HG02642 (cell line): Measurements from ENCODE around the gene PRKCSH.
"Not testable (repeated sequence)": the region's sequence is repeated elsewhere in the genome, so short reads cannot be mapped to it uniquely, and the experiment has no call there.

Source experiments
- ATAC-seq: cut with Tn5 transposase; IDR thresholded peaks from one replicate; pipeline ENCODE4 v1.9.1; 2021; ENCODE audit warnings: mild to moderate bottlenecking; ENCODE audit not compliant: unreplicated experiment, poor library complexity

The PRKCSH gene

DNA sequence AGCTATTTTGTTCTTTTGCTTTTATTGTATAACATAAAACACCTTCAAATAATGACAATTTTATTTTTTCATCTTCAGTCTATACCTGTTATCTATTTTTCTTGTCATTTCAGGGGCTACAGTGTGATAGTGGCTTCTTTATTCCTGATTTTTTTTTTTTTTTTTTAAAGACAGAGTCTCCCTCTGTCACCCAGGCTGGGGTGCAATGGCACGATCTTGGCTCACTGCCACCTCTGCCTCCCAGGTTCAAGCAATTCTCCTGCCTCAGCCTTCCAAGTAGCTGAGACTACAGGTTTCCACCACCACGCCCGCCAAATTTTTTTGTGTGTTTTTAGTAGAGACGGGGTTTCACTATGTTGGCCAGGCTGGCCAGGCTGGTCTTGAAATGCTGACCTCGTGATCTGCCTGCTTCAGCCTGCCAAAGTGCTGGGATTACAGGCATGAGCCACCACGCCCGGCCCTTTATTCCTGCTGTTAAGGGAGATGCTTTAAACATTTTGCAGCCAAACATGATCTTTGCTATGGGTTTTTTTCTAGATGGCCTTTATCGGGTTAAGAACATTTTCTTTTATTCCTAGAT lies 32.9 kb downstream of the PRKCSH start:
- not testable (repeated sequence) for ATAC-seq

DNA sequence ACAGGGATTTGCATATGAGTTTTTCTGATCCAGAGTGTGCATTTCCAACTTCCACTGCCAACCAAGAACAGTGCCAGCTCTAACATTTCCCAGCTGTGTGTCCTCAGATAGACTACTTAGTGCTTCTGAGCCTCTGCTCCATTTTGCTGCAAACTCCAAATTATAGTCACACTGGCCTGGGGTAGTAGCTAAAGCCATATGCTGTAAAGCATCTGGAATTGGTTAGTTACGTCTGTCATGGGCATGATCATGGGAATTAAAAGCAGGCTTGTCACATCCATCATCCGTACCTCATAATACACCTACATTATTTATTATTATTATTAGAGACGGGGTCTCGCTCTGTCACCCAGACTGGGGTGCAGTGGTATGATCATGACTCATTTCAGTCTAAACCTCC lies 38.3 kb downstream of the PRKCSH start:
- no peak for ATAC-seq

DNA sequence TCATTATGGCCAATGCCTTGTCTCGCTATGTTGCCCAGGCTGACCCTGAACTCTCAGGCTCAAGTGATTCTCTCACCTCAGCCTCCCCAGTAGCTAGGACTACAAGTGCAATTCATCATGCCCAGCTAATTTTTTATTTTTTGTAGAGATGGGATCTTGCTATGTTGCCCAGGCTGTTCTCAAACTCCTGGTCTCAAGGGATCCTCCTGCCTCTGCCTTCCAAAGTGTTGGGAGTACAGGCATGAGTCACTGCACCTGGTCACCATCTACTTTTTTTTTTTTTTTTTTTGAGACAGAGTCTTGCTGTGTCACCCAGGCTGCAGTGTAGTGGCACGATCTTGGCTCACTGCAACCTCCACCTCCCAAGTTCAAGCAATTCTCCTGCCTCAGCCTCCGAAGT lies 39.9 kb downstream of the PRKCSH start:
- ATAC-seq: not testable (repeated sequence)

DNA sequence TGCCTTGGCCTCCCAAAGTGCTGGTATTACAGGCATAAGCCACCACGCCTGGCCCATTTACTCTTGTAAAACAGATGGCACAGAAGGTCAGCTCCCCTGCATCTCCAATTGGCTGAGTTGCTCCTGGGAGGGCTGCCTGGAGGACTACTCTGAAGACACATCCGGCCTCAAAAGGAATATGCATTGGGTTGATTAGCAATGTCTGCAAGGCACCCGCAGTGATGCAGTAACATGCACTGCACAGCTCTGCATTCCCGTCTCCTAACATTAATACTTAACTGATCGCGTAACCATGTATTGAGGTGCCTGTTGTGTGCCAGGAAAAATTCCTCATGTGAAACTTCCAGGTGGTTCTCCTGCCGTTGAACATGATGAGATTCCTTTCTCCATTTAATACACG lies 40.4 kb downstream of the PRKCSH start:
- ATAC-seq: no peak

DNA sequence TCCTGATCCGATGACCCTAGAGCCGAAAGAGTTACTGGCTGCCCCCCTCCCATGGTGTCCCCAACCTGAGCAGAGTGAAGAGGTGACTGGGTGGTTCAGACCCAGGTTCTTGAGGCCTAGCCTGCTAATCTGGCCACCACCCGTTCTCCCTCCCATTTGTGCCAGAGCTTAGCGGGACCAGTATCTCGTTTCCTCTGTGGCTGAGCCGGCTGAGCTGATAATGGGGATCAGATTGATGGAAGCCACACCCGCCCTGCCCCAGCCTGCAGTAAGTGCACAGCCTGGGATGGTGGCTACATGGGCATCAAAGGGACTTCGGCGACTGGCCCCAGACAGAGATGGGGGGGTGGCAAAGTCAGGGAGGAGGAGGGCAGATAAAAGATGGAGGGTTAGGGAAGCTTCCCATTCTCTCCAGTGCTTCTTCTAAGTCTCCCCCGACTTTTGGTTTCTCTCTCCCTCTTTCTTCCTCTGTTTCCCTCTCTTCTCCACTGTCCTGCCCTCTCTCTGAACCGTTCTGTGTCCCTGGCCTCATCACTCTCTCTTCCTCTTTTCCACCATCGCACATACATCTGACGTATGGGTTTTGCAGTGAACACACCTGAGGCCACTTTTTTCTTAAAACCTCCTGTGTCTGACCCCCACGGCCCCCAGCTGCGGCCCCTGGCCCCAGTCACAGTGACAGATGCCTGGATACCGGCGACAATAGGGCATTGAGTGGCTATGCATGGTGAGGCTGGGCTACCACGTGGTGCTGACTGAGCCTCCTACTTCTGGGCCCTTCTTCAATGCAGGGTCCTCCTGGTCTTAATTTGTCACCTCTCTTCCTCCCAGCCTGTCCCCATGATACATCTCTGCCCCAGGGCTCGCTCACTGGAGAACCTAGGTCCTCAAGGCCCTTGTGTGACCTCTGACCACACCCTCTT lies 43.0 kb downstream of the PRKCSH start:
- ATAC-seq: no peak

DNA sequence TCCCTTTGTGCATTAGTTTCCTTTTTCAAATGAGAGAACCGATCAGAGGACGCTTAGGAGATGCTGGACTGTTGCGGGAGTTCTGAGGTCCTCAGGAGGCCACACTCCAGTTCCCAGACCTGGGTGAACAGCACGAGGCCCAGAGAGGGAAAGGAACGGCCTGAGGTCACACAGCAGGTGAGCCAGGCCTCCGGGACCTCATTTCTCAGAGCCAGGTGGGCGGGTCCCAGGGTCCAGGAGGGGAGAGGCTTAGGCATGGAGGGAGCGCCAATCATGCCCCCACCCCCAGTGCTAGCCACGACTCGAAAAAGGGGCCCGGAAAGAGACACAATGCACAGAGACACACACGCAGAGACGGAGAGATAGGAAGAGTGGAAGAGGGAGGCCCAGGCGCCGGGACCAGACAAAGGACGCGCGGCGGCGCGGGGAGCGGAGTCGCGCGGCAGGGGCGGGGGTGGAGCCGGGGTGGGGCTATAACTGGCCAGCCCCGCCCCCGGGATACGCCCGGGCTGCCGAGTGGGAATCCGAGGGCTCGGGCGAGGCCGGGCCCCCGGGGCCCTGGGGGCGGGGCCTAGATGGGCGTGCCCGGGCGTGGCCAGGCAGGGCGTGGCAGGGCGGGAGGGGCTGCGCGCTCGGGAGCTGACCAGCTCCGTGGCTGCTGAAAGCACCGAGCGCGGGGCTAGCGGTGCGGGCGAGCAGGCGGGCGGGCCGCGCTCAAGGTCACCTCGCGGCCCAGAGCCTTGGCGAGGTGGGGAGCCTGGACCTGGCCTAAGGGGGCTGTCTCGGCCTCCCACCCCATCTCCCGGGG lies 43.9 kb downstream of the PRKCSH start:
- ATAC-seq: no peak

DNA sequence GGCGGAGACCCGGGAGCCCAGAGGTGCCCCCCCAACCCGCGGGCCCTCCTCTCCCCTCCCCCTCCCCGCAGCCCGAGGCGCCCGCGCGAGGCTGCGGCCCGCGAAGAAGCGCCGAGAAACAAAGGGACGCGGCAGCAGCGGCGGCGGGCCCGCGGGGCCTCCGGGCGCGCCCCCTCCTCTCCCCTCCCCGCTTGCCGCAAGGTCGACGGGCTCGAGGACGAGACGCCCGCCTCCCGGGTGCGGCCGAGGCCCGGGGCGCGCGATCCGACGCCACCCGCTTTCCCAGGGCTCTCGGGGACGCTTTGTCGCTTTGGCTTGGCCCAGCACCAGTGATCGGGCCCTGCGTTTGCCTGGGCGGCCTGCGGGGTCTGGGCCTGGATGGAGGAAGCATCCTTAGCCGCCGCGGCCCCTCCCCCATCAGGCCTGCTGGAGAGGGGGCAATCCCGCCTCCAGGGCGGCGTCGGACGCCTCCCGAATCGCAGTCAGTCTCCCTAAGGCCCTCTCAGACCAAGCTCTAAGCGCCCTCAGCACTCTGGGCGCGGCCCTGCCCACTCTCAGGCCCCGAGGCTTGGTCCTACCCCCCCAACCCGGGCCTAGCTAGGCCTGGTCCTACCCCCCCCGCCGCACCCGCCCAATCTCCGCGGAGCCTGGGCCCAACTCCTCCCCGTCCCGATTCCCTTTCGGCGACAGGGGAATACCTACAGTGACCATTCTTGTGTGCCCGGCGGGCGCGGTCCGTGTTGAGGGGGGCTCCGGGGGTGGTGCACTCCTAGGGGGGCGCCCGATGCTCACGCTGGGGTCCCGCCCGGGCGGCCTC lies 44.7 kb downstream of the PRKCSH start:
- no peak for ATAC-seq

DNA sequence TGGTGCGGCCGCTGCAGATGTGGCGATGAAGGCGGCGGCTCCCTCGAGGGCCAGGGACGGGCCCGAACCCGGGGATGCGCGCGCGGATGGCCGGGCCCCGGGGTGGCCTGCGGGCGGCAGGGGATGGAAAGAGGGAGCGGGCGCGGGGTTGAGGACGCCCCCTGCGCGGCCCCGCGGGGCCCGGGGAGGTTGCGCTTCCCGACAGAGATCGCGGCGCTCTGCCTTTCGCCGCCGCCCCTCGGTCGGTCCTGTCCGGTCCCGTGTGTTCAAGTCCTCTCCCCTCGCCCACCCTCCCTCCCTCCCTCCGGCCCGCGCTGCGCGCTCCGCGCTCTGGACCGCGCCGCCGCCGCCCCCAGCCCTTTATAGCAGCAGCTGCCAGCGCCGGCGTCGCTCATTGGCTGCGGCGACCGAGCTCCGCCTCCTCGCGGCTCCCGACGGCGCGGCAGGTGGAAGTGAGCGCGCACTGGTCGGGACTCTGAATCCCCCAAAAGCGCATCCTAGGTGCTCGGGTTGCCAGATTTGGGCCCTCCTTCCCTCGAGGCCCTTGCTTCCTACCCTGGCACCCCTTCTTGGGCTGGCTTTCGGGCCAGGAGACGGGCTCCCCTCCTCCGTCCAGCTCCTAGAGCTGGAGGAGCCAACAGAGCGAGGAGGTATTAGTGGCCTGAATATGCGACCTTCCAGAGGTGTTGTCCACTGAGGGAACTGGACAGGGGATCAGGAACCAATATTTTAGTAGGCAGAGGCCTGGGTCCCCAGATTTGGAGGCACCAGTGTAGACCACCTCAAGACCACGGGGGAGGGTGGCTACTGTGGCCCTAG lies 45.5 kb downstream of the PRKCSH start, which contains the start of gene ELAVL3:
TSS of gene ELAVL3 (minus strand) at position 332 of the 819 bp plus-strand sequence. CDS start 438 bp downstream, outside the sequence.
- no peak for ATAC-seq

DNA sequence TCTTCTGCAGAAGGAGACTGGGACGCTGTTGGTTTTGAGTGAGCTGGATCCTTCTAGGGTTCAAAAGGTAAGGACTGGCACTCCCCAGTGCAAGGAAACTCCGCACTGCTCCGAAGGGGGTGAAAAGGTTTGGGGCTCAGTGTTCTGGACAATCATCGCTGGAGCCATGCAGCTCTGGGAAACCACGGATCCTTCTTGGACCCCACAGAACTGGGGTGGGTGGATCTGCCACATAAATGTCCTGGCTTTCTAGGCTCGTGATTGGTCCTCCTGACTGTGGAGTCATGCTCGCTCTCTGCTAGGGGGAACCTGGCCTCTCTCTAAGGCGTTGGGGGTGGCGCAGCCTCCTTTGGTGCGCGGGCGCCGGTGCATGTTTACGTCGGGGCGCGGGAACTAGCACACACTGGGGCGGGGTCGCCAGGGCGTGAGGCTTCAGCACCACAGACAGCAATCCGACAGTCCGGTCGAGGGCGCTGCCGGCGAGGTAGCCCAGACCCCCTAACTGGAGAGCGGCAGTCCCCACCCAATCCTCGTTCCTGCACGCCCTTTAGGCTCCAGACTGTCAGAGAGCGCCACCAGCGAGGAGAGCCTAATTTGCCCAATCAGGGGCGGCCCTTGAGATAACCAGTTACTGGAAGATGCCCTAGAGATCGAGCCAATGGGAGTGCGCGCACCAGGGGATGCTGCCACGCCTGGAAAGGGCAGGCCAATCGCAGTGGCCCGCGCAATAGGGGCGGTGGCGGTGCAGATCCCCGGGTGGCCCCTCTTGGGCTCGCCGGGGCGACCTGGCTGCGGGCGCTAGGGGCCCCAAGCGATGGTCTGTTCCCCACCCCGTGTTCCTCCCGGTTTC lies 46.3 kb downstream of the PRKCSH start:
- ATAC-seq: peak; percentile 53

DNA sequence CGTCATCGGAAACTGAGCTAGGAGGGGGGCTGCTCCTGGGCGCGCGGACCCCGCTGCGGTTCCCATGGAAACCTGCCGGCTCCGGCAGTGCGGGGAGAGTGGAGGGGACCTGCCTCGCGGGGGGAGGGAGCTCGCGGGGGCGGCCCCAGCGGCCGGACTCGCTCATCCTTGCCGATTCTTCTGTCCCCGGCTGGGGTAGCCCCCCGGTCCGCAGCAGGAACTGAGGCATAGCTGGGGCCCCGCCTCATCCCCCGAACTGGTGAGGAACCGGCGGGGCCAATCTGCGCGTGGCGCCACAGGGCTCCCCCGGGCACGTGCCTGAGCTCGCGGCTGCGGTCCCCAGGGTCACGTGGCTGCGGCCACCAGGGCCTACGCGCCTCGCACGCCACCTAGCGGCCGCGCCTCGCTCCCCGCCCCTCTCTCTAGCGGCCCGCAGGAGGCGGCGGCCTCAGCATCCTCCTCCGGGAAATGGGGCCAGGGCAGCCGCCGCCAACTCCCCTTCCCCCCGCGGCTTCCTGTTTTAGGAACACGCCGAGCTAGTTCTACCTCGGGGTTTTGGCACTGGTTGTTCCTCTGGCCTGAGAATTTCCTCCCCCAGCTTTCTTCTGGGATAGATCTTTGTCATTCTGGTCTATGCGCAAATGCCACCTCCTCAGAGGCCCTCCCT lies 47.1 kb downstream of the PRKCSH start:
- peak; percentile 65 for ATAC-seq

DNA sequence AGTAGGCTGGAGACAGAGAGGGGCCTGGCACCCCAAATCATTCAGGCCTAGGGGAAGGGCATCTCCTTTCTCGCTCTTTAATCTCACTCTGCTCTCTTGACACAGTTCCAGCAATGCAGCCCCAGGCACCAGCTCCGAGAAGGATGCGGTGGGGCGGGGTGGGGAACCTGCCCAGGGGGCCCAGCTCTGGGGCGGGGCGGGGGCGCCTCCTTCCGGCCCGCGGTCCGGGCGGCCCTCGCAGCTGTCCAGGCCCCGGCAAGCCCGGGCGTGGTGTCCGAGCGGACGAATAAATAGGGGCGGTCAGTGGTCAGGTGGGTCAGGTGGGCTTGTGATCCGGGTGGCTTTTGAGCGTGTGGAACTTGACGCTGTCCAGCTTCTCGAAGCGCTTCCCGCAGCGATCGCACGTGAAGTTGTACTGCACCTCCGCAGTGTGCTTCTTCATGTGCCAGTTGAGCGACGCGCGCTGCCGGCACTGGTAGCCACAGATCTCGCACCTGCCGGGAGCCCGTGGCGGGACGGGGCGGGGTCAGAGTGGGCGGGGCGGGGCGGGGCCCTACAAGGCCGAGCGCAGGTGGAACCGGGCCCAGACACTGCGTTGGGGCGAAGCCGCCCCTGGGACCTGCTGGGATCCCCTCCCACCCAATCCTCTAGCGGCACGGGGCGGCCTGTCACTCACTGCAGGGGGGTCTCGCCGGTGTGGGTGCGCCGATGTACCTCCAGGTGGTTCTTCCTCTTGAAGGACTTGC lies 48.1 kb downstream of the PRKCSH start:
- ATAC-seq: no peak

DNA sequence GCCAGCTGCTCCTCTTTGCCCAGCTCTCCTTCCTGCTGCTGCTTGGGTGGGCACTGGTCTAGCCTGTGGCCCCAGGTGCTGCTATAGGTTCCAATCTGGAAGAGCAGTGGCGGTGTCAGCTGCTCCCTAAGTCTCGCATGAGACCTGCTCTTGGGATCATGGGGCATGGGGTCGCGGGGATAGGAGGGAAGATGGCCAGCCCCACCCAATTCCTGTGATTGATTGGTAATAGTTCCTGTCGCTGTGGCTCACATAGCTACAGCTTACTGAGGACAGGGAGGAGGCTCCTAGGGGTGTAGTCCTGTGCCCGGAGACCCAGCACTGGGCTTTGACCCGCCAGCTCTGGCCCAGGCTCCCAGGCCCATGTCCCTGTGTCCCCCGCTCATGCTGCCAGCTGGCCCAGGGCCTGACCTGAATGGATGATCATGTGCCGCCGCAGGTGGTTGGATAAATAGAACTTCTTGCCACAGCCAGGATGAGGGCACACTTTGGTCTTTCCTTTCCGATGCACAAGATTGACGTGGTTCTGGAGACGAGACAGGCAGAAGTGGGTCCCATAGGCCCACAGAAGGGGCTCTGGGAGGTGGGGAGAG lies 49.9 kb downstream of the PRKCSH start:
- no peak for ATAC-seq

DNA sequence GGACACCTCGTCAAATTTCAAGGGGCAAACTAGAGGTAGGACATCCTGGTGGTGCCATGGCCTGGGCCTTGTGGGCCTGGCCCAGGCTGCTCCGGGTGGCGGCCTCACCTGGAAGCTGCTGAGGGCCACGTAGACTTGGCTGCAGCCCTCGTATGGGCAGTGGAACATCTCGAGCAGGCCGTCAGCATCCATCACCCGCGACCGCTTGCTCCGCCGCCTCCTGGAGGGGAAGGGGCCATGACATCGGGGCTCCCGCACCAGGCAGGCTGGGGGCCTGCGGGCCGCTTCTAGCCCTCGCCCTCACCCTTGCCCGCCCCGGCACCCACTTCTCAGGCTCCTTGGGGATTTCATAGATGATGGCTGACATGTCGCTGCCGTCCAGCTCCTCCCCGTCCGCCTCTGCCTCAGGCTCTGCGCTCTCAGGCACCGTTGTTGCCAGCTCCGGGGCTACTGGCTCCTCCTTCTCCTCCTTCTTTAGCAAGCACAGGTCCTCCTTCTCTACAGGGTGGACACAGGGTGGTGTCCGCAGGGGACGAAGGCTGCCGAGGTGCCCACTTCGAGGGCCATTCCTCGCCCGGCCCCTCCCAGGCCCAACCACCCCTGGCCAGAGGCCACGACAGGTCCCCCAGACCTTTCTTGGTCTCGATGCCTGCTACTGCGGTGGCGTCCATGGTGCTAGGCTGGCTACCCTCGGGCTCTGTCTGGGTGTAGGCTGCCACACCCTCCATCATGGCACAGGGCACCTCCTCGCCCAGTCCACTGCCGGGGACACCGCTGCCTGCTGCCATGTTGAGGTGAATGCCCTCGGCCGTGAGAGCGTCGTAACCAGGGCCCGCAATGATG lies 51.4 kb downstream of the PRKCSH start:
- ATAC-seq: no peak

DNA sequence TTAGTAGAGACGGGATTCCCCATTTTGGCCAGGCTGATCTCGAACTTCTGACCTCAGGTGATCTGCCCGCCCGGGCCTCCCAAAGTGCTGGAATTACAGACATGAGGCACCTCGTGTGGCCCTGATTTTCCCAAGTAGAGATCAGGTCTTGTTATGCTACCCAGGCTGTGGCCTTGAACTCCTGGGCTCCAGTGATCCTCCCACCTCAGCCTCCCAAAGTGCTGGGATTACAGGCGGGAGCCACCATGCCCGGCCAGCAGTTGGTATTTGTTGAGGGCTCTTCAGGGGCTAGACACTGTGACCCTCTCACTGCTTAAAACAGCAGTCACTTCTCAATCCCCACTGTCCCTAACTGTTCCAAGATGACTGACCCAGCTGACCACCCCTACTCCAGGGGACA lies 53.9 kb downstream of the PRKCSH start:
- ATAC-seq: no peak

DNA sequence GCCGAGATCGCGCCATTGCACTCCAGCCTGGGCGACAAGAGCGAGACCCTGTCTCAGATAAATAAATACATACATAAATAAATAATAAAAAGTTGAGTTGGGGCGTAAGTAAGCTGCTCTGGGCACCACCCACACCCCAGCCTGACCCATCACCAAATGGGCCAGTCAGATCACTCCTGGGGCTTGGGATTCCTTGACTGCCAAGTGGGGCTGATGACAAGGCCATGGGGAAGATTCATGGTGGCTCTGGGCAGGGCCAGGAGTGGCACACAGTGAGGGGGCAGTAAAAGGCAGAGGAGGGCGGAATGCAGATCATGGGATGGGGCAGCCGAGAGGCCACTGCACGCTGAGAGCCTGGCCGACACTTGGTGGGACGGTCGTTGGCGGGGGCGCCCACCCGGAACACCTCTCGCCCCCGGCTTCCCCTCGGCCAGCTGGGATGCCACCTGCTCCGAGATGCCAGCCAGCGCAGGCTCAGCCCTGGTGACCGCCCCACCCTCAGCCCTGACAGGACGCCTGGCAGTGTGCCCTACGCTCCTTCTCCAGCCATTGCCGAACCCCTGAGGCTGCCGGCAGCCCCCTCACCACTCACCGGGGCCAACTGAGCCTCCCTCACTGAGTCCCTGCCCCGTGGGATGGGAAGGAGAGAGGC lies 59.3 kb downstream of the PRKCSH start:
- ATAC-seq: no peak
